DND-41 (cell line): ENCODE measurements around the gene MIPEP.
A peak's percentile ranks its signal among the peaks of the same experiment; 100 is the strongest.

Experiments
- ATAC-seq: fragments of 200-7000 bp; cut with Tn5 transposase; 3 replicates; pipeline ENCODE4 v1.9.1; 2021; ENCODE audit warnings: low read depth; ENCODE audit not compliant: insufficient read depth
- DNase-seq: peaks from one replicate; pipeline ENCODE4 v3.0.0-alpha.2; 2020
- H2AFZ ChIP-seq: 2 replicates; pipeline ENCODE4 v1.6.0; 2012; ENCODE audit warnings: low read depth, low read length
- H3K27ac ChIP-seq: 2 replicates; pipeline ENCODE4 v1.5.1; 2012; ENCODE audit warnings: low read length, inconsistent platforms
- H3K27me3 ChIP-seq: fragments of 200-600 bp; sonication (generic); 2 replicates; pipeline ENCODE4 v1.6.0; 2012; ENCODE audit warnings: low read length, mild to moderate bottlenecking, inconsistent platforms; ENCODE audit not compliant: insufficient read depth, poor library complexity
- H3K36me3 ChIP-seq: 2 replicates; pipeline ENCODE4 v1.5.1; 2012; ENCODE audit warnings: low read length, inconsistent platforms; ENCODE audit not compliant: insufficient read depth
- H3K4me1 ChIP-seq: 2 replicates; pipeline ENCODE4 v1.5.1; 2012; ENCODE audit warnings: mild to moderate bottlenecking, low read length; ENCODE audit not compliant: insufficient read depth
- H3K4me2 ChIP-seq: 2 replicates; pipeline ENCODE4 v1.6.0; 2012; ENCODE audit warnings: mild to moderate bottlenecking, moderate library complexity, low read length, inconsistent platforms; ENCODE audit not compliant: insufficient read depth
- H3K4me3 ChIP-seq, 2 experiments: fragments of 200-600 bp in 1 of 2; shearing (Covaris generic) in 1 of 2; 2 replicates each; pipeline ENCODE4 v1.5.1; 2012 to 2016; ENCODE audit warnings: inconsistent platforms in 2 of 2, low read length in 2 of 2, mild to moderate bottlenecking in 2 of 2, low read depth in 1 of 2, moderate library complexity in 1 of 2
- H3K79me2 ChIP-seq: 2 replicates; pipeline ENCODE4 v1.6.0; 2012; ENCODE audit warnings: low read length, inconsistent platforms; ENCODE audit not compliant: insufficient read depth
- H3K9ac ChIP-seq: 2 replicates; pipeline ENCODE4 v1.6.0; 2012; ENCODE audit warnings: low read depth, mild to moderate bottlenecking, inconsistent platforms, low read length, moderate library complexity
- H3K9me3 ChIP-seq: 2 replicates; pipeline ENCODE4 v1.5.1; 2012; ENCODE audit warnings: low read length, moderate library complexity, mild to moderate bottlenecking, inconsistent platforms; ENCODE audit not compliant: insufficient read depth, severe bottlenecking
- H4K20me1 ChIP-seq: 2 replicates; pipeline ENCODE4 v1.6.0; 2012; ENCODE audit warnings: low read length; ENCODE audit not compliant: insufficient read depth
- EZH2 ChIP-seq: IDR thresholded peaks from 3 replicates; pipeline ENCODE4 v1.6.1; 2012; ENCODE audit warnings: borderline replicate concordance, low read depth, mild to moderate bottlenecking, moderate library complexity, low read length, inconsistent platforms; ENCODE audit not compliant: severe bottlenecking
- TF ChIP-seq, protein P1 (sequence below): IDR thresholded peaks from 2 replicates; pipeline ENCODE4 v1.5.1; 2012; ENCODE audit warnings: borderline replicate concordance, low read length, moderate library complexity, mild to moderate bottlenecking; ENCODE audit not compliant: poor library complexity, severe bottlenecking; ENCODE audit errors: extremely low read depth

MIPEP gene

DNA sequence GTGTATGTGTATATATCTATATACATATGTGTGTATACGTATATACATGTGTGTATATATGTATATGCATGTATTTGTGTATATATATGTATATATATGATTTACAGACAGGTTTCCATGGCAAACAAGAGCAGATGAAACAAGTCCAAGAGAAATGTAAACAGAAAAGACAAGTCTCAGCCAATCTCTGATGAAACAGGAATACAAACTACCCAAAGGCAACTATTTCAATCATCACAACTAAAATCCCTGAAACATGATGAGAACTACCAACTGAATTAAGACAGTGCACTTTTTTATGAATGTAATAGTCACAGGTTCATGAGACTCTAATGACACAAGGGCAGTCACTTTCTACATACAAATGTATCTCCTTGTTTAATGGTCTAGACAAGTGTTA, 178.8 kb downstream of the MIPEP start:
- TF ChIP-seq EZH2: no peak
- TF ChIP-seq, protein P1, sequence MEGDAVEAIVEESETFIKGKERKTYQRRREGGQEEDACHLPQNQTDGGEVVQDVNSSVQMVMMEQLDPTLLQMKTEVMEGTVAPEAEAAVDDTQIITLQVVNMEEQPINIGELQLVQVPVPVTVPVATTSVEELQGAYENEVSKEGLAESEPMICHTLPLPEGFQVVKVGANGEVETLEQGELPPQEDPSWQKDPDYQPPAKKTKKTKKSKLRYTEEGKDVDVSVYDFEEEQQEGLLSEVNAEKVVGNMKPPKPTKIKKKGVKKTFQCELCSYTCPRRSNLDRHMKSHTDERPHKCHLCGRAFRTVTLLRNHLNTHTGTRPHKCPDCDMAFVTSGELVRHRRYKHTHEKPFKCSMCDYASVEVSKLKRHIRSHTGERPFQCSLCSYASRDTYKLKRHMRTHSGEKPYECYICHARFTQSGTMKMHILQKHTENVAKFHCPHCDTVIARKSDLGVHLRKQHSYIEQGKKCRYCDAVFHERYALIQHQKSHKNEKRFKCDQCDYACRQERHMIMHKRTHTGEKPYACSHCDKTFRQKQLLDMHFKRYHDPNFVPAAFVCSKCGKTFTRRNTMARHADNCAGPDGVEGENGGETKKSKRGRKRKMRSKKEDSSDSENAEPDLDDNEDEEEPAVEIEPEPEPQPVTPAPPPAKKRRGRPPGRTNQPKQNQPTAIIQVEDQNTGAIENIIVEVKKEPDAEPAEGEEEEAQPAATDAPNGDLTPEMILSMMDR: no peak
- no peak overlapping the region for H3K9ac ChIP-seq
- H4K20me1 ChIP-seq: no peaks in the 10 kb centered on the region
- no peak overlapping the region for H3K4me3 ChIP-seq
- DNase-seq (no peak), ATAC-seq (no peak)
- no peaks in the 10 kb centered on the region for H3K27me3 ChIP-seq
- H3K27ac ChIP-seq: no peak overlapping the region
- no peaks in the 10 kb centered on the region for H3K36me3 ChIP-seq
- H2AFZ ChIP-seq: no peak overlapping the region
- H3K79me2 ChIP-seq: no peaks in the 10 kb centered on the region
- H3K4me1 ChIP-seq: no peaks in the 10 kb centered on the region
- H3K9me3 ChIP-seq: no peaks in the 10 kb centered on the region
- no peak overlapping the region for H3K4me2 ChIP-seq

DNA sequence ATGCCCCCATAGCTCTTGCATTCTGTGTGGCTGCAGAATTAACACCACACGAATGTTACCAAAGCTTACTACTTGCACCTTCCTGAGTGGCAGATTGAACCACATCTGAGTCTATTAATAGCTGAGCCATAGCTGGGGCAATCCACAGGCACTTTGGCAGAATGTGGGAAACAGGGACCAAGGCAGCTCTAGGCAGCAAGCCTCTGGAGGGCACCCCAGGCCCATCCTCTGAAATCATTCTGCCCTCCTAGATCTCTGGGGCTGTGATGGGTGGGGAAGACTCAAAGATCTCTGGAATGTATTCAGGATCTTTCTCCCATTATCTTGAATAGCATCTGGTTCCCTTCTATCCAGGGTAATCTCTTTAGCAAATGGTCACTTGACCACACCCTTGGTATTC, 179.7 kb downstream of the MIPEP start:
- ATAC-seq: no peak
- no peaks in the 10 kb centered on the region for H3K4me1 ChIP-seq
- H3K27me3 ChIP-seq: no peaks in the 10 kb centered on the region
- no peak overlapping the region for H3K4me2 ChIP-seq
- H3K36me3 ChIP-seq: no peaks in the 10 kb centered on the region
- H3K27ac ChIP-seq: no peak overlapping the region
- DNase-seq: no peak
- TF ChIP-seq EZH2: no peak
- TF ChIP-seq, protein P1: no peak
- no peaks in the 10 kb centered on the region for H3K79me2 ChIP-seq
- H2AFZ ChIP-seq: no peak overlapping the region
- no peak overlapping the region for H3K9ac ChIP-seq
- no peak overlapping the region for H3K4me3 ChIP-seq
- no peaks in the 10 kb centered on the region for H4K20me1 ChIP-seq
- H3K9me3 ChIP-seq: no peaks in the 10 kb centered on the region

DNA sequence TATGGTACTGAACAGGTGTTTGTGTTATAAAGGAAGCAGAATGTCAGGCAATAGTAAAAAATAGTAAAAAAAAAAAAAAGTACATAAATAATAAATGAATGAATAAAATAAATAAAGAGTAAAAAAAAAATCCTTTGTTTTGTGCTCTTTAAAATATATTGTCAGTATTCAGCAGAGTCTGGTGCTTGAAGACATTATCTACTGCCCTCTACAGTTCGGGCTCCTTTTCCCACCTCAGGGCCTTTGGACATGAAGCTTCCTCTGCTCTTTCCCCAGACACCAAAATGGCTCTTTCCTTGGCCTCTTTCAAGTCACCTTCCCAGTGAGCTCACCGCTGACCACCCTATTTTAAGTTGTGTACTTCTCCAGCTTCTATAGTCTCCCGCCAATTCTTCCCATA, 181.5 kb downstream of the MIPEP start:
- H4K20me1 ChIP-seq: no peaks in the 10 kb centered on the region
- no peak for ATAC-seq
- H3K4me2 ChIP-seq: no peak overlapping the region
- no peaks in the 10 kb centered on the region for H3K9me3 ChIP-seq
- H3K4me3 ChIP-seq: no peak overlapping the region
- no peak overlapping the region for H2AFZ ChIP-seq
- no peaks in the 10 kb centered on the region for H3K4me1 ChIP-seq
- H3K79me2 ChIP-seq: no peaks in the 10 kb centered on the region
- TF ChIP-seq, protein P1: peak; percentile 18
- TF ChIP-seq EZH2: no peak
- DNase-seq: no peak
- H3K27ac ChIP-seq: no peak overlapping the region
- H3K9ac ChIP-seq: no peak overlapping the region
- H3K36me3 ChIP-seq: no peaks in the 10 kb centered on the region
- no peaks in the 10 kb centered on the region for H3K27me3 ChIP-seq

DNA sequence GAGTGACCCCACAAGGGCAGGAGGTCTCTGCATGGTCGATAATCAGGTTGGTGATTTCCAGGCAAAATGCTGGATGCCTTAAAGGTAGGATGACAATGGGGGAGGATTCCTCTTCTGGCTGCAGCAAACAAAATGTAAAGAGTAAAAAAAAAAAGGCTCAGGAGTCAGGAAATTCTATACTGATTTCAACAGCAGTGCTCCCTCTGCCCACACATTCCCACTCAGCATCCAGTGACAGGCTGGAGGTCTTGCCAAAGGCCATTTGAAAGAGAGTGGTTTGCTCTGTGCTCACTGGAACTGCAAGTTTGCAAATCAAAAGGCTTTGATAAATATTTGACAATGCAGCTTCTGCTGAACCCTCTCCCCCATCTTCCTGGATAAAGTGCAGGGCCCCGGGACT, 183.6 kb downstream of the MIPEP start:
- Histone ChIP-seq H3K27ac (no peak overlapping the region), H3K4me2 (no peak overlapping the region), H3K4me3 (no peak overlapping the region), H3K36me3 (no peaks in the 10 kb centered on the region), H2AFZ (no peak overlapping the region), H3K79me2 (no peaks in the 10 kb centered on the region), H3K9me3 (no peaks in the 10 kb centered on the region), H3K9ac (no peak overlapping the region), H3K4me1 (no peaks in the 10 kb centered on the region), H3K27me3 (no peaks in the 10 kb centered on the region), H4K20me1 (no peaks in the 10 kb centered on the region)
- no peak for ATAC-seq
- TF ChIP-seq EZH2: no peak
- TF ChIP-seq, protein P1: no peak
- DNase-seq: no peak
